Panc1 (cell line): ENCODE results near the gene GALNT10. TPM values are rescaled to one million over a fixed set of nuclear protein-coding genes. Genes with fewer than 3 reads are reported as not detected.

ENCODE experiments used
- ATAC-seq: fragments of 200-7000 bp; cut with Tn5 transposase; 2 replicates; pipeline ENCODE4 v1.9.1; 2020; ENCODE audit warnings: mild to moderate bottlenecking, moderate library complexity
- BruUV-seq: library from RNA; stranded (reverse); fragments of 400-500 nt; replicated peaks from 2 replicates; lab custom pipeline; 2021; lab: Mats Ljungman, UMichigan
- CTCF ChIA-PET: fragments of 300-600 bp; sonication (Branson Sonifier 250); formaldehyde crosslinking; loops from one replicate; lab custom pipeline; 2022; ENCODE audit warnings: antibody characterized with exemption; lab: Charles Lee
- POLR2A ChIA-PET: fragments of 300-600 bp; sonication (Branson Sonifier 250); formaldehyde crosslinking; loops from one replicate; lab custom pipeline; 2022; ENCODE audit warnings: antibody characterized with exemption; lab: Charles Lee
- DNase-seq: peaks from one replicate; pipeline ENCODE4 v3.0.0-alpha.2; 2010; ENCODE audit warnings: low read depth, low spot score
- H3K27ac ChIP-seq: 2 replicates; pipeline ENCODE4 v1.5.1; 2011; ENCODE audit warnings: mild to moderate bottlenecking, low read length, inconsistent platforms
- H3K27me3 ChIP-seq: fragments of 200-500 bp; sonication (Bioruptor generic); 2 replicates; pipeline ENCODE4 v1.6.0; 2014; ENCODE audit warnings: low read length, inconsistent platforms; ENCODE audit not compliant: control insufficient read depth, insufficient read depth
- H3K36me3 ChIP-seq: fragments of 200-500 bp; sonication (Bioruptor generic); 2 replicates; pipeline ENCODE4 v1.5.1; 2014; ENCODE audit warnings: inconsistent platforms, mild to moderate bottlenecking, low read length, moderate library complexity; ENCODE audit not compliant: control insufficient read depth, insufficient read depth
- H3K4me1 ChIP-seq: 2 replicates; pipeline ENCODE4 v1.5.1; 2011; ENCODE audit warnings: inconsistent platforms, mild to moderate bottlenecking, low read length, moderate library complexity; ENCODE audit not compliant: control insufficient read depth, insufficient read depth
- H3K4me3 ChIP-seq, 2 experiments: 2 replicates each; pipeline ENCODE4 v1.5.1; 2011 to 2012; ENCODE audit warnings: low read depth in 2 of 2, low read length in 2 of 2, mild to moderate bottlenecking in 2 of 2, inconsistent platforms in 1 of 2, moderate library complexity in 1 of 2
- H3K9me3 ChIP-seq: fragments of 200-500 bp; sonication (Bioruptor generic); 2 replicates; pipeline ENCODE4 v1.5.1; 2014; ENCODE audit warnings: low read depth, mild to moderate bottlenecking, inconsistent platforms, low read length, moderate library complexity; ENCODE audit not compliant: control insufficient read depth, insufficient read depth
- POLR2AphosphoS5 ChIP-seq: IDR thresholded peaks from 2 replicates; pipeline ENCODE4 v1.6.1; 2012; ENCODE audit warnings: mild to moderate bottlenecking, low read depth, low read length, moderate library complexity
- SIN3A ChIP-seq: IDR thresholded peaks from 2 replicates; pipeline ENCODE4 v1.6.1; 2012; ENCODE audit warnings: low read depth, mild to moderate bottlenecking, low read length, moderate library complexity, borderline replicate concordance; ENCODE audit not compliant: insufficient read depth
- TCF7L2 ChIP-seq: IDR thresholded peaks from 2 replicates; pipeline ENCODE4 v1.6.1; 2011; ENCODE audit warnings: mild to moderate bottlenecking, low read depth, low read length, inconsistent platforms
- in situ Hi-C: cut with HindIII; loops from 2 replicates; pipeline ENCODE4 v1.10.0; 2016; ENCODE audit warnings: low sequenced_read_pairs, low pct_unique_long_range_greater_than_20kb
- intact Hi-C: fragments of 100-400 bp; cut with micrococcal nuclease; formaldehyde crosslinking; loops from one replicate; pipeline ENCODE4 v1.10.0; 2022; ENCODE audit not compliant: unreplicated experiment
- total RNA-seq: library from RNA; stranded (reverse); gene quantifications from one replicate; pipeline ENCODE4 v1.2.1, GENCODE V29; 2021; ENCODE audit not compliant: unreplicated experiment
- TF ChIP-seq, protein P1 (sequence below), 2 experiments: IDR thresholded peaks; 2 replicates each; pipeline ENCODE4 v1.6.1; 2011 to 2012; ENCODE audit warnings: low read depth in 2 of 2, control low read depth in 1 of 2, low read length in 1 of 2, mild to moderate bottlenecking in 1 of 2, moderate library complexity in 1 of 2; ENCODE audit not compliant: insufficient read depth in 1 of 2
- TF ChIP-seq, protein P2 (sequence below): fragments of 450-650 bp; IDR thresholded peaks from 2 replicates; pipeline ENCODE4 v1.5.1; 2017; ENCODE audit warnings: mild to moderate bottlenecking

The GALNT10 gene
- total RNA-seq, 1 experiment from 2014 or later = 50.5 TPM

DNA sequence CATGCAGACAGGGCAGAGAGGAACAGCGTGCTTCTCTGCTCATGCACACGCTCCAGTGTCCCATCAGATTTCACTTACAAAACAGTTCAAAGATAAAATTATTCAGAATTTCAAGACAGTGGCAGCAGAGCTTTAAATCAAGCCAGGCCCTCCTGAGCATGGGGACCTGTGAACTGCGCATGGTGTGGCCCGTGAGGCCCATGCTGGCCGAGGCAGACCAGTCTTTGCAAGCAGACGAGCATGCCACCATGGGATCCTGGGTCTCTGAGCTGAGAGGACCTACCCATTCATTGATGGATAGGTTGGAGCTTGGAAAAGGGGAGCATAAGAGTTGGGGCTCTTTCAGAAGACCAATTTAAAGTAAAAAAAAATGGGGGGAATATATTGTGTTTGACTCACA, 220.3 kb downstream of the GALNT10 start:
- ChIA-PET CTCF (no interaction called here), POLR2A (no interaction called here)
- Histone ChIP-seq H3K27ac (no peak overlapping the region), H3K27me3 (no peaks in the 10 kb centered on the region), H3K4me3 (no peak overlapping the region), H3K9me3 (no peaks in the 10 kb centered on the region), H3K4me1 (no peaks in the 10 kb centered on the region), H3K36me3 (no peaks in the 10 kb centered on the region)
- in situ Hi-C loops = no loop called here
- no TSS peak for BruUV-seq
- intact Hi-C loops = no loop called here
- TF ChIP-seq SIN3A (no peak), POLR2AphosphoS5 (no peak), TCF7L2 (no peak)
- TF ChIP-seq, protein P1, sequence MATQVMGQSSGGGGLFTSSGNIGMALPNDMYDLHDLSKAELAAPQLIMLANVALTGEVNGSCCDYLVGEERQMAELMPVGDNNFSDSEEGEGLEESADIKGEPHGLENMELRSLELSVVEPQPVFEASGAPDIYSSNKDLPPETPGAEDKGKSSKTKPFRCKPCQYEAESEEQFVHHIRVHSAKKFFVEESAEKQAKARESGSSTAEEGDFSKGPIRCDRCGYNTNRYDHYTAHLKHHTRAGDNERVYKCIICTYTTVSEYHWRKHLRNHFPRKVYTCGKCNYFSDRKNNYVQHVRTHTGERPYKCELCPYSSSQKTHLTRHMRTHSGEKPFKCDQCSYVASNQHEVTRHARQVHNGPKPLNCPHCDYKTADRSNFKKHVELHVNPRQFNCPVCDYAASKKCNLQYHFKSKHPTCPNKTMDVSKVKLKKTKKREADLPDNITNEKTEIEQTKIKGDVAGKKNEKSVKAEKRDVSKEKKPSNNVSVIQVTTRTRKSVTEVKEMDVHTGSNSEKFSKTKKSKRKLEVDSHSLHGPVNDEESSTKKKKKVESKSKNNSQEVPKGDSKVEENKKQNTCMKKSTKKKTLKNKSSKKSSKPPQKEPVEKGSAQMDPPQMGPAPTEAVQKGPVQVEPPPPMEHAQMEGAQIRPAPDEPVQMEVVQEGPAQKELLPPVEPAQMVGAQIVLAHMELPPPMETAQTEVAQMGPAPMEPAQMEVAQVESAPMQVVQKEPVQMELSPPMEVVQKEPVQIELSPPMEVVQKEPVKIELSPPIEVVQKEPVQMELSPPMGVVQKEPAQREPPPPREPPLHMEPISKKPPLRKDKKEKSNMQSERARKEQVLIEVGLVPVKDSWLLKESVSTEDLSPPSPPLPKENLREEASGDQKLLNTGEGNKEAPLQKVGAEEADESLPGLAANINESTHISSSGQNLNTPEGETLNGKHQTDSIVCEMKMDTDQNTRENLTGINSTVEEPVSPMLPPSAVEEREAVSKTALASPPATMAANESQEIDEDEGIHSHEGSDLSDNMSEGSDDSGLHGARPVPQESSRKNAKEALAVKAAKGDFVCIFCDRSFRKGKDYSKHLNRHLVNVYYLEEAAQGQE (IDR thresholded peaks at IDR 0.05; ENCODE audit: insufficient read depth in 1 of 2, low read depth in 2 of 2, low read length in 1 of 2) = no peak
- TF ChIP-seq, protein P2, sequence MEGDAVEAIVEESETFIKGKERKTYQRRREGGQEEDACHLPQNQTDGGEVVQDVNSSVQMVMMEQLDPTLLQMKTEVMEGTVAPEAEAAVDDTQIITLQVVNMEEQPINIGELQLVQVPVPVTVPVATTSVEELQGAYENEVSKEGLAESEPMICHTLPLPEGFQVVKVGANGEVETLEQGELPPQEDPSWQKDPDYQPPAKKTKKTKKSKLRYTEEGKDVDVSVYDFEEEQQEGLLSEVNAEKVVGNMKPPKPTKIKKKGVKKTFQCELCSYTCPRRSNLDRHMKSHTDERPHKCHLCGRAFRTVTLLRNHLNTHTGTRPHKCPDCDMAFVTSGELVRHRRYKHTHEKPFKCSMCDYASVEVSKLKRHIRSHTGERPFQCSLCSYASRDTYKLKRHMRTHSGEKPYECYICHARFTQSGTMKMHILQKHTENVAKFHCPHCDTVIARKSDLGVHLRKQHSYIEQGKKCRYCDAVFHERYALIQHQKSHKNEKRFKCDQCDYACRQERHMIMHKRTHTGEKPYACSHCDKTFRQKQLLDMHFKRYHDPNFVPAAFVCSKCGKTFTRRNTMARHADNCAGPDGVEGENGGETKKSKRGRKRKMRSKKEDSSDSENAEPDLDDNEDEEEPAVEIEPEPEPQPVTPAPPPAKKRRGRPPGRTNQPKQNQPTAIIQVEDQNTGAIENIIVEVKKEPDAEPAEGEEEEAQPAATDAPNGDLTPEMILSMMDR = no peak
- DNase-seq (no peak), ATAC-seq (no peak)

DNA sequence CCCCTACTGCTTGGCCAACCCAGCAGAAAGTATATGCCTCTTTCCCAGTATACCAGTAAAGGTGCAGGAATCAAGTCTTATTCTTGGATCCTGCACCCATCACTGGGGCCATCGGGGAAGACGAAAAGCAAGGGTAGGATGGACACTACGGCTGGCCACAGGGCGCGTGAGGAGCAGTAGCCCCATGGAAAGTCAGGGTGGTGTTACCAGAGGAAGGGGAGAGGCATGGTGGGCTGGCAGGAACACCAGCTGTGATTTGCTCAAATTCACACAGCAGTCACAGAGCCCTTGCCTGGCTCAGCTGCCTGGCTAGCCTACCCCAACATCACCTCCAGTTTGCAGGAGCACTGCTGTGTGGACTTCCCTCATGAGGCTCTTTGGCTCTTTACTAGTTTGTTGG, 220.8 kb downstream of the GALNT10 start:
- BruUV-seq = no TSS peak
- CTCF ChIA-PET = no interaction called here
- TF ChIP-seq, protein P2 = no peak
- TF ChIP-seq, protein P1 (IDR thresholded peaks at IDR 0.05; ENCODE audit: insufficient read depth in 1 of 2, low read depth in 2 of 2, low read length in 1 of 2) = no peak
- TF ChIP-seq POLR2AphosphoS5 (no peak), TCF7L2 (no peak), SIN3A (no peak)
- intact Hi-C loops = no loop called here
- DNase-seq (no peak), ATAC-seq (no peak)
- no peak overlapping the region for H3K27ac ChIP-seq
- H3K27me3 ChIP-seq = no peaks in the 10 kb centered on the region
- no peak overlapping the region for H3K4me3 ChIP-seq
- no peaks in the 10 kb centered on the region for H3K9me3 ChIP-seq
- no peaks in the 10 kb centered on the region for H3K4me1 ChIP-seq
- H3K36me3 ChIP-seq = no peaks in the 10 kb centered on the region
- in situ Hi-C loops = no loop called here
- POLR2A ChIA-PET = no interaction called here
